Astrocyte (in vitro differentiated cells and primary cell): ENCODE results near the gene FHIT.

ENCODE experiments used
- CTCF ChIP-seq: IDR thresholded peaks from 2 replicates; pipeline ENCODE4 v1.5.1; 2011; ENCODE audit warnings: low read depth, mild to moderate bottlenecking, inconsistent platforms, low read length, moderate library complexity; ENCODE audit not compliant: insufficient read depth
- EZH2 ChIP-seq: IDR thresholded peaks from 2 replicates; pipeline ENCODE4 v1.6.1; 2012; ENCODE audit warnings: mild to moderate bottlenecking, low read length, inconsistent platforms; ENCODE audit not compliant: insufficient read depth

- TF ChIP-seq CTCF: no peak
- TF ChIP-seq EZH2: no peak
Measured at GRCh38 chr3:60336061-60336460, 915.2 kb downstream of the FHIT start.
